Panc1 (cell line): Measurements from ENCODE around the gene CNR2. TPM values are rescaled to one million over a fixed set of nuclear protein-coding genes. Genes with fewer than 3 reads are reported as not detected.

Experiments used
- ATAC-seq: fragments of 200-7000 bp; cut with Tn5 transposase; 2 replicates; pipeline ENCODE4 v1.9.1; 2020; ENCODE audit warnings: mild to moderate bottlenecking, moderate library complexity
- BruUV-seq: library from RNA; stranded (reverse); fragments of 400-500 nt; replicated peaks from 2 replicates; lab custom pipeline; 2021; lab: Mats Ljungman, UMichigan
- CTCF ChIA-PET: fragments of 300-600 bp; sonication (Branson Sonifier 250); formaldehyde crosslinking; loops from one replicate; lab custom pipeline; 2022; ENCODE audit warnings: antibody characterized with exemption; lab: Charles Lee
- POLR2A ChIA-PET: fragments of 300-600 bp; sonication (Branson Sonifier 250); formaldehyde crosslinking; loops from one replicate; lab custom pipeline; 2022; ENCODE audit warnings: antibody characterized with exemption; lab: Charles Lee
- DNase-seq: peaks from one replicate; pipeline ENCODE4 v3.0.0-alpha.2; 2010; ENCODE audit warnings: low read depth, low spot score
- H3K27ac ChIP-seq: 2 replicates; pipeline ENCODE4 v1.5.1; 2011; ENCODE audit warnings: mild to moderate bottlenecking, low read length, inconsistent platforms
- H3K27me3 ChIP-seq: fragments of 200-500 bp; sonication (Bioruptor generic); 2 replicates; pipeline ENCODE4 v1.6.0; 2014; ENCODE audit warnings: low read length, inconsistent platforms; ENCODE audit not compliant: control insufficient read depth, insufficient read depth
- H3K36me3 ChIP-seq: fragments of 200-500 bp; sonication (Bioruptor generic); 2 replicates; pipeline ENCODE4 v1.5.1; 2014; ENCODE audit warnings: inconsistent platforms, mild to moderate bottlenecking, low read length, moderate library complexity; ENCODE audit not compliant: control insufficient read depth, insufficient read depth
- H3K4me1 ChIP-seq: 2 replicates; pipeline ENCODE4 v1.5.1; 2011; ENCODE audit warnings: inconsistent platforms, mild to moderate bottlenecking, low read length, moderate library complexity; ENCODE audit not compliant: control insufficient read depth, insufficient read depth
- H3K4me3 ChIP-seq, 2 experiments: 2 replicates each; pipeline ENCODE4 v1.5.1; 2011 to 2012; ENCODE audit warnings: low read depth in 2 of 2, low read length in 2 of 2, mild to moderate bottlenecking in 2 of 2, inconsistent platforms in 1 of 2, moderate library complexity in 1 of 2
- H3K9me3 ChIP-seq: fragments of 200-500 bp; sonication (Bioruptor generic); 2 replicates; pipeline ENCODE4 v1.5.1; 2014; ENCODE audit warnings: low read depth, mild to moderate bottlenecking, inconsistent platforms, low read length, moderate library complexity; ENCODE audit not compliant: control insufficient read depth, insufficient read depth
- POLR2AphosphoS5 ChIP-seq: IDR thresholded peaks from 2 replicates; pipeline ENCODE4 v1.6.1; 2012; ENCODE audit warnings: mild to moderate bottlenecking, low read depth, low read length, moderate library complexity
- SIN3A ChIP-seq: IDR thresholded peaks from 2 replicates; pipeline ENCODE4 v1.6.1; 2012; ENCODE audit warnings: low read depth, mild to moderate bottlenecking, low read length, moderate library complexity, borderline replicate concordance; ENCODE audit not compliant: insufficient read depth
- TCF7L2 ChIP-seq: IDR thresholded peaks from 2 replicates; pipeline ENCODE4 v1.6.1; 2011; ENCODE audit warnings: mild to moderate bottlenecking, low read depth, low read length, inconsistent platforms
- in situ Hi-C: cut with HindIII; loops from 2 replicates; pipeline ENCODE4 v1.10.0; 2016; ENCODE audit warnings: low sequenced_read_pairs, low pct_unique_long_range_greater_than_20kb
- intact Hi-C: fragments of 100-400 bp; cut with micrococcal nuclease; formaldehyde crosslinking; loops from one replicate; pipeline ENCODE4 v1.10.0; 2022; ENCODE audit not compliant: unreplicated experiment
- total RNA-seq: library from RNA; stranded (reverse); gene quantifications from one replicate; pipeline ENCODE4 v1.2.1, GENCODE V29; 2021; ENCODE audit not compliant: unreplicated experiment
- TF ChIP-seq, protein P1 (sequence below): fragments of 450-650 bp; IDR thresholded peaks from 2 replicates; pipeline ENCODE4 v1.5.1; 2017; ENCODE audit warnings: mild to moderate bottlenecking
- TF ChIP-seq, protein P2 (sequence below), 2 experiments: IDR thresholded peaks; 2 replicates each; pipeline ENCODE4 v1.6.1; 2011 to 2012; ENCODE audit warnings: low read depth in 2 of 2, control low read depth in 1 of 2, low read length in 1 of 2, mild to moderate bottlenecking in 1 of 2, moderate library complexity in 1 of 2; ENCODE audit not compliant: insufficient read depth in 1 of 2

CNR2 gene
- total RNA-seq, 1 experiment from 2014 or later: not detected

DNA sequence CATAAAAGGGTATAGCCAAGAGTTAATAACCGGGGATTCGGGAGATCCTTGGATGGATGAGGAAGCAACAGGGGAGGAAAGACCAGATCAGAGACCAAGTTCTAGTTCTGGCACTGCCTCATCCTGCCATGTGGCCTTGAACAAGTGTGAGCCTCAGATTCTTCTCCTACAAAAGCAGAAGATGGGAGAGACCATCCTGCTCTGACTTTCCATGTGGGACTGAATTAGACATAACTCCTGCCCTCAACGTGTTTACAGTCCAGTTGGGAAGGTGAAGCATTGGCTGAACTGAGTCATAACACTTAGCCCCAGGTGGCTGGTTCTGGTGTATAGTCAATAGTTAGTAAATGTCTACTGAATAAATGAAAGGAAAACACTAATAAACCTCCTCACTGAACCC is 12.1 kb upstream of the CNR2 start:
- no peak for TF ChIP-seq SIN3A
- no peak for TF ChIP-seq TCF7L2
- TF ChIP-seq, protein P1, sequence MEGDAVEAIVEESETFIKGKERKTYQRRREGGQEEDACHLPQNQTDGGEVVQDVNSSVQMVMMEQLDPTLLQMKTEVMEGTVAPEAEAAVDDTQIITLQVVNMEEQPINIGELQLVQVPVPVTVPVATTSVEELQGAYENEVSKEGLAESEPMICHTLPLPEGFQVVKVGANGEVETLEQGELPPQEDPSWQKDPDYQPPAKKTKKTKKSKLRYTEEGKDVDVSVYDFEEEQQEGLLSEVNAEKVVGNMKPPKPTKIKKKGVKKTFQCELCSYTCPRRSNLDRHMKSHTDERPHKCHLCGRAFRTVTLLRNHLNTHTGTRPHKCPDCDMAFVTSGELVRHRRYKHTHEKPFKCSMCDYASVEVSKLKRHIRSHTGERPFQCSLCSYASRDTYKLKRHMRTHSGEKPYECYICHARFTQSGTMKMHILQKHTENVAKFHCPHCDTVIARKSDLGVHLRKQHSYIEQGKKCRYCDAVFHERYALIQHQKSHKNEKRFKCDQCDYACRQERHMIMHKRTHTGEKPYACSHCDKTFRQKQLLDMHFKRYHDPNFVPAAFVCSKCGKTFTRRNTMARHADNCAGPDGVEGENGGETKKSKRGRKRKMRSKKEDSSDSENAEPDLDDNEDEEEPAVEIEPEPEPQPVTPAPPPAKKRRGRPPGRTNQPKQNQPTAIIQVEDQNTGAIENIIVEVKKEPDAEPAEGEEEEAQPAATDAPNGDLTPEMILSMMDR: no peak
- TF ChIP-seq POLR2AphosphoS5: no peak
- TF ChIP-seq, protein P2, sequence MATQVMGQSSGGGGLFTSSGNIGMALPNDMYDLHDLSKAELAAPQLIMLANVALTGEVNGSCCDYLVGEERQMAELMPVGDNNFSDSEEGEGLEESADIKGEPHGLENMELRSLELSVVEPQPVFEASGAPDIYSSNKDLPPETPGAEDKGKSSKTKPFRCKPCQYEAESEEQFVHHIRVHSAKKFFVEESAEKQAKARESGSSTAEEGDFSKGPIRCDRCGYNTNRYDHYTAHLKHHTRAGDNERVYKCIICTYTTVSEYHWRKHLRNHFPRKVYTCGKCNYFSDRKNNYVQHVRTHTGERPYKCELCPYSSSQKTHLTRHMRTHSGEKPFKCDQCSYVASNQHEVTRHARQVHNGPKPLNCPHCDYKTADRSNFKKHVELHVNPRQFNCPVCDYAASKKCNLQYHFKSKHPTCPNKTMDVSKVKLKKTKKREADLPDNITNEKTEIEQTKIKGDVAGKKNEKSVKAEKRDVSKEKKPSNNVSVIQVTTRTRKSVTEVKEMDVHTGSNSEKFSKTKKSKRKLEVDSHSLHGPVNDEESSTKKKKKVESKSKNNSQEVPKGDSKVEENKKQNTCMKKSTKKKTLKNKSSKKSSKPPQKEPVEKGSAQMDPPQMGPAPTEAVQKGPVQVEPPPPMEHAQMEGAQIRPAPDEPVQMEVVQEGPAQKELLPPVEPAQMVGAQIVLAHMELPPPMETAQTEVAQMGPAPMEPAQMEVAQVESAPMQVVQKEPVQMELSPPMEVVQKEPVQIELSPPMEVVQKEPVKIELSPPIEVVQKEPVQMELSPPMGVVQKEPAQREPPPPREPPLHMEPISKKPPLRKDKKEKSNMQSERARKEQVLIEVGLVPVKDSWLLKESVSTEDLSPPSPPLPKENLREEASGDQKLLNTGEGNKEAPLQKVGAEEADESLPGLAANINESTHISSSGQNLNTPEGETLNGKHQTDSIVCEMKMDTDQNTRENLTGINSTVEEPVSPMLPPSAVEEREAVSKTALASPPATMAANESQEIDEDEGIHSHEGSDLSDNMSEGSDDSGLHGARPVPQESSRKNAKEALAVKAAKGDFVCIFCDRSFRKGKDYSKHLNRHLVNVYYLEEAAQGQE (IDR thresholded peaks at IDR 0.05; ENCODE audit: insufficient read depth in 1 of 2, low read depth in 2 of 2, low read length in 1 of 2): no peak
- Histone ChIP-seq H3K36me3 (no peaks in the 10 kb centered on the region), H3K9me3 (no peaks in the 10 kb centered on the region), H3K4me1 (no peaks in the 10 kb centered on the region), H3K4me3 (no peak overlapping the region), H3K27ac (no peak overlapping the region), H3K27me3 (no peaks in the 10 kb centered on the region)
- DNase-seq: no peak
- POLR2A ChIA-PET: interaction anchor here (0.7 kb wide), 1 partner anchor 101 kb away, joined by 14 read pairs; no protein-coding TSS in a partner anchor
- in situ Hi-C loops: no loop called here
- ATAC-seq: no peak
- CTCF ChIA-PET: no interaction called here
- intact Hi-C loops: no loop called here
- BruUV-seq: no TSS peak

DNA sequence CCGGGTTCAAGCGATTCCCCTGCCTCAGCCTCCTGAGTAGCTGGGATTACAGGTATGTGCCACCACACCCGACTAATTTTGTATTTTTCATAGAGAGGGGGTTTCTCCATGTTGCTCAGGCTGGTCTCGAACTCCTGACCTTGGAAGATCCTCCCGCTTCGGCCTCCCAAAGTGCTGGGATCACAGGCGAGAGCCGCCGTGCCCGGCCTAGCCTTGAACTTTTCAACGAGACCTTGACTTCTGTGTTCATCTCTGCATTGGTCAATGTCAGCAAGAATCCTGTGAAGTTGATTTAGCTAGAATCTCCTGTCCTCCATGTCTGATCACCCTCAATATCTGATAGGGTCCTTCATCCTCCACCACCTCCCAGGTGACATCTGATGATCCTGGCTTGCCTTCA is 11.4 kb upstream of the CNR2 start:
- H3K36me3 ChIP-seq: no peaks in the 10 kb centered on the region
- POLR2A ChIA-PET: interaction anchor here (0.7 kb wide), 1 partner anchor 101 kb away, joined by 14 read pairs; no protein-coding TSS in a partner anchor
- intact Hi-C loops: no loop called here
- no peaks in the 10 kb centered on the region for H3K27me3 ChIP-seq
- DNase-seq: no peak
- no peak for ATAC-seq
- no peak overlapping the region for H3K27ac ChIP-seq
- CTCF ChIA-PET: no interaction called here
- no TSS peak for BruUV-seq
- no peaks in the 10 kb centered on the region for H3K4me1 ChIP-seq
- in situ Hi-C loops: no loop called here
- H3K4me3 ChIP-seq: no peak overlapping the region
- TF ChIP-seq, protein P1: no peak
- no peak for TF ChIP-seq POLR2AphosphoS5
- TF ChIP-seq, protein P2 (IDR thresholded peaks at IDR 0.05; ENCODE audit: insufficient read depth in 1 of 2, low read depth in 2 of 2, low read length in 1 of 2): no peak
- no peak for TF ChIP-seq TCF7L2
- no peak for TF ChIP-seq SIN3A
- no peaks in the 10 kb centered on the region for H3K9me3 ChIP-seq
